Measurements from ENCODE around the gene IFITM10. TPM values are rescaled to one million over a fixed set of nuclear protein-coding genes. Genes with fewer than 3 reads are reported as not detected.

The IFITM10 gene
- total RNA-seq, 1 donor = 18.1 TPM

DNA sequence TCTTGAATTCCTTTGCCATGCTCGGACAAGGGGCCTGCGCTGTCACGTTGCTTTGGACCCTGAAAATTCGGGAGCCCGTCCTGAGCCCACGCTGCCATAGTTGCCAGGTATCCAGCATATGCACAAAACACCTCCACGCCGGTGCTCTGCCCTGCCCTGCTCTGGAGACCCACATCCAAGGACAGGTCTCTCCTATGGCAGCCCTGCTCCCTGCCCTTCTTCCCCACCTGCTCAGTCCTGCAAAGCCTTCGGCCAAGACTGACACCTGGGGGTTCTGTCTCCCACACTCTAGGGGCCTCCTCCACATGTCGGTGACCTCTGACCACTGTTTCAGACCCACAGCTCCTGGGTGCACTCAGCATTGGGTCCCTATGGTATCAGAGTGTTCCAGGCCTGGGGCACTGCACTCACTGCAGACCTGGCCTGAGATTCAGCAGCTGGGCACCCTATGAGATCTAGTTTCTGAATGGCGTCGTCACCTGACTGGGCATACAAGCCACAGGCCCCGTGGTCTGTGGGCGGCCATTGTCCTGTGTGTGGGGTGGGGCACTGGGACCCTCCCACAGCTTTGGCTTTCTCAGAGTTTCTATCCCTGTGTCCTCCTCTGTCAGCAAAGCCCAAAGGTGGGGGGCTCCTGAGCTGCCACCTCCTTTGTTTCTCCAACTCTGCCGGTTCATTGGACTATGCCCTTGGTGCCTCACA is 55.4 kb downstream of the IFITM10 start:
- TF ChIP-seq CTCF (IDR thresholded peaks at IDR 0.05; ENCODE audit: extremely low read depth, low read depth, low read length) = no peak
- Histone ChIP-seq H3K4me2 (ENCODE audit: insufficient read depth, low read length) (no peak overlapping the region), H3K79me2 (ENCODE audit: insufficient read depth, low read length) (no peaks in the 10 kb centered on the region), H3K4me1 (ENCODE audit: insufficient read depth, low read length) (peaks cover 7% of the 10 kb centered on the region), H4K20me1 (ENCODE audit: insufficient read depth, low read length) (no peaks in the 10 kb centered on the region), H3K9me3 (ENCODE audit: low read depth, low read length) (no peaks in the 10 kb centered on the region), H2AFZ (ENCODE audit: low read length) (no peak overlapping the region), H3K4me3 (ENCODE audit: insufficient read depth, low read length) (no peak overlapping the region), H3K36me3 (ENCODE audit: insufficient read depth, low read length) (no peaks in the 10 kb centered on the region), H3K27ac (ENCODE audit: low read depth, low read length) (no peak overlapping the region), H3K27me3 (ENCODE audit: insufficient read depth, low read length) (peaks cover 28% of the 10 kb centered on the region)
- DNase-seq (ENCODE audit: insufficient read length, low spot score, missing footprints) = no peak

DNA sequence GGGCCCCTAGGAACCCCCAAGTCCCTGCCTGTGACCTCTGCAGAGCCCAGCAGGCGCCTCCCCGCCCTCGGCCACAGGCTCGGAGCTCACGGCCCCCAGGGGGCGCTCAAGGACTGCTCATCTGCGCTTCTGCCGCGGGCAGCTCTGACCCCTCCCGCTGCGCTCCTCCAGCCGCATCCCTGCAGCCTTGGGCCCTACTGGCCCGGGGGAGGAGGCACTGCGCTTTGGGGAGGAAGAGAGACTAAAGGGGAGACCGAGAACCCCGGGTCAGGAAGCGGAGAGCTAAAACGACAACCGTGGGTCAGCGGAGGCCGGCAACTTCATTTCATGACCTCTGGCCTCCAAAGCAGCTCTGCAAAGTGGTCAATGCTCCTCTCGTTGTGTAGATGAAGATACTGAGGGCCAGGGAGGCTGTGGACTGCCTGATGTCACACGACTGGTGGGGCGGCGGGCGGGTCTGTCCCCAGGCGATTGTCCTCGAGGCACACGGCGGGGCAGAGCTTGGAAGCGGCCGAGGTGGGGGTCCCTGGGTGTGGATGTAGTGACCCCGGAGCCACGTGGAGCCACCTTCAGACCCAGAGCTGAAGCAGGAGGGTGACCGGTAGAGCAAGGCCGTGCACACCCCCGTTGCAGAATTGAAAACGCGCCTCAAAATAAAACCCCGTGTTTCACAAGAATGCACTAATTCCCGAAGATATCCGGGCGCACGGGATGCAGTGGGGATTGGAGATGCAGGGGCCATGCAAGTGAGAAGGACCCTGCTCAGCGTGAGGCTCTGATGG is 56.1 kb downstream of the IFITM10 start:
- Histone ChIP-seq H4K20me1 (ENCODE audit: insufficient read depth, low read length) (no peaks in the 10 kb centered on the region), H3K4me2 (ENCODE audit: insufficient read depth, low read length) (peak overlapping the region; percentile 86), H3K4me3 (ENCODE audit: insufficient read depth, low read length) (peak overlapping the region; percentile 68), H3K27ac (ENCODE audit: low read depth, low read length) (no peak overlapping the region), H3K79me2 (ENCODE audit: insufficient read depth, low read length) (no peaks in the 10 kb centered on the region), H2AFZ (ENCODE audit: low read length) (peak overlapping the region; percentile 98), H3K4me1 (ENCODE audit: insufficient read depth, low read length) (peaks cover 7% of the 10 kb centered on the region), H3K36me3 (ENCODE audit: insufficient read depth, low read length) (no peaks in the 10 kb centered on the region), H3K27me3 (ENCODE audit: insufficient read depth, low read length) (peaks cover 31% of the 10 kb centered on the region), H3K9me3 (ENCODE audit: low read depth, low read length) (no peaks in the 10 kb centered on the region)
- TF ChIP-seq CTCF (IDR thresholded peaks at IDR 0.05; ENCODE audit: extremely low read depth, low read depth, low read length) = peak; percentile 76
- peak; percentile 99 for DNase-seq (ENCODE audit: insufficient read length, low spot score, missing footprints)

- peak overlapping the region; percentile 68 for H3K4me3 ChIP-seq (ENCODE audit: insufficient read depth, low read length)
- H3K79me2 ChIP-seq (ENCODE audit: insufficient read depth, low read length) = no peaks in the 10 kb centered on the region
- peaks cover 31% of the 10 kb centered on the region for H3K27me3 ChIP-seq (ENCODE audit: insufficient read depth, low read length)
- H2AFZ ChIP-seq (ENCODE audit: low read length) = peak overlapping the region; percentile 98
- no peak overlapping the region for H3K27ac ChIP-seq (ENCODE audit: low read depth, low read length)
- H4K20me1 ChIP-seq (ENCODE audit: insufficient read depth, low read length) = no peaks in the 10 kb centered on the region
- H3K4me2 ChIP-seq (ENCODE audit: insufficient read depth, low read length) = peak overlapping the region; percentile 86
- no peaks in the 10 kb centered on the region for H3K36me3 ChIP-seq (ENCODE audit: insufficient read depth, low read length)
- DNase-seq (ENCODE audit: insufficient read length, low spot score, missing footprints) = peak; percentile 98
- TF ChIP-seq CTCF (IDR thresholded peaks at IDR 0.05; ENCODE audit: extremely low read depth, low read depth, low read length) = peak; percentile 86
- peaks cover 7% of the 10 kb centered on the region for H3K4me1 ChIP-seq (ENCODE audit: insufficient read depth, low read length)
- H3K9me3 ChIP-seq (ENCODE audit: low read depth, low read length) = no peaks in the 10 kb centered on the region
Observed at GRCh38 chr11:1693327-1694063, 56.9 kb downstream of the IFITM10 start.
